Suppressor macrophage treated with lipopolysaccharide for 4 hours (primary cell): ENCODE data around the gene MMS22L.

Experiments
- DNase-seq: peaks from one replicate; pipeline ENCODE4 v3.0.0-alpha.2; 2020

MMS22L gene, protein sequence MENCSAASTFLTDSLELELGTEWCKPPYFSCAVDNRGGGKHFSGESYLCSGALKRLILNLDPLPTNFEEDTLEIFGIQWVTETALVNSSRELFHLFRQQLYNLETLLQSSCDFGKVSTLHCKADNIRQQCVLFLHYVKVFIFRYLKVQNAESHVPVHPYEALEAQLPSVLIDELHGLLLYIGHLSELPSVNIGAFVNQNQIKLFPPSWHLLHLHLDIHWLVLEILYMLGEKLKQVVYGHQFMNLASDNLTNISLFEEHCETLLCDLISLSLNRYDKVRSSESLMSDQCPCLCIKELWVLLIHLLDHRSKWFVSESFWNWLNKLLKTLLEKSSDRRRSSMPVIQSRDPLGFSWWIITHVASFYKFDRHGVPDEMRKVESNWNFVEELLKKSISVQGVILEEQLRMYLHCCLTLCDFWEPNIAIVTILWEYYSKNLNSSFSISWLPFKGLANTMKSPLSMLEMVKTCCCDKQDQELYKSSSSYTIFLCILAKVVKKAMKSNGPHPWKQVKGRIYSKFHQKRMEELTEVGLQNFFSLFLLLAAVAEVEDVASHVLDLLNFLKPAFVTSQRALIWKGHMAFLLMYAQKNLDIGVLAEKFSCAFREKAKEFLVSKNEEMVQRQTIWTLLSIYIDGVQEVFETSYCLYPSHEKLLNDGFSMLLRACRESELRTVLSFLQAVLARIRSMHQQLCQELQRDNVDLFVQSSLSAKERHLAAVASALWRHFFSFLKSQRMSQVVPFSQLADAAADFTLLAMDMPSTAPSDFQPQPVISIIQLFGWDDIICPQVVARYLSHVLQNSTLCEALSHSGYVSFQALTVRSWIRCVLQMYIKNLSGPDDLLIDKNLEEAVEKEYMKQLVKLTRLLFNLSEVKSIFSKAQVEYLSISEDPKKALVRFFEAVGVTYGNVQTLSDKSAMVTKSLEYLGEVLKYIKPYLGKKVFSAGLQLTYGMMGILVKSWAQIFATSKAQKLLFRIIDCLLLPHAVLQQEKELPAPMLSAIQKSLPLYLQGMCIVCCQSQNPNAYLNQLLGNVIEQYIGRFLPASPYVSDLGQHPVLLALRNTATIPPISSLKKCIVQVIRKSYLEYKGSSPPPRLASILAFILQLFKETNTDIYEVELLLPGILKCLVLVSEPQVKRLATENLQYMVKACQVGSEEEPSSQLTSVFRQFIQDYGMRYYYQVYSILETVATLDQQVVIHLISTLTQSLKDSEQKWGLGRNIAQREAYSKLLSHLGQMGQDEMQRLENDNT

DNA sequence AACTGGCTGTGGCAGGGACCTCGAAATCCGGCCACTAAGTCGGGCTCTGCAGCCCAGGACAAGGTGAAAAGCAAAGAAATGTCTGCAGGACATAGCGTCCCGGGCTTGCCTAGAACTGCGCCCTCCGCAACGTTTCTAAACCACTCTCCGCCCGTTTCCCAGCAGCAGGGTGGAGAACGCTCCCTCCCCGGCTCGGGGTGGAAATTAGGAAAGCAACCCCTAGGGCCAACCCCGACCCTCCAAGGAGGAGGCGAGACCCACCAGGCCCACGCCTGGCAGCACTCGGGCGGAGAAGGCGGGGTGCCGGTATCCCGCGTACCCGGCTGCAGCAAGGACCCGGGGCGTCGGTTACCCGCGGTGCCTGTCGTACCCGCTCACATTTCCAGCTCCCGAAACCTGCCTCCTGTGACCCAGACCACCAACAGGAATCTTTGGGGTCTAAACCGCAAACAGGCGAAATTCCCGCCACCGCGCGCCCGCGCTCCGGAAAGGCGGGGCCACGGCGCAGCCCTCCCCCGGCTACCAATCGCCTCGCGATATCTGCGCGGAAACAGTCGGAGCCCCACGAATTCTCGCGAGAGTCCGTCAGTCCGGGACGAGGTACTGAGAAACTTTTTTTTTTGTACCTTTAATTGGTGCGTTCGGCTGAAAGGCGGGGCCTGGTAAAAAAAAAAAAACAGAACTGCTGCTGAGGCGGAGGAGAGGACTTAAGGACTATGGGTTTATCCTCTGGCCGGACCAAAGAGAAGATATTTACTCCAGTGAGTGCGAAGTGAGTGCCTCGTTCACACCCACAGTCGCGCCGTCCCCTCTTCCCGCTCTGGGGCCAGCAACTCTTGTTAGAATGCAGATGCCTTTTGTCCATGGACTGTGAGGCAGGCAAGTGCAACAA, at the start of gene MMS22L:
Gene MMS22L (minus strand): TSS at position 491 of the 892 bp plus-strand sequence. CDS start 739 bp downstream, outside the sequence.
- peak; percentile 98 for DNase-seq

DNA sequence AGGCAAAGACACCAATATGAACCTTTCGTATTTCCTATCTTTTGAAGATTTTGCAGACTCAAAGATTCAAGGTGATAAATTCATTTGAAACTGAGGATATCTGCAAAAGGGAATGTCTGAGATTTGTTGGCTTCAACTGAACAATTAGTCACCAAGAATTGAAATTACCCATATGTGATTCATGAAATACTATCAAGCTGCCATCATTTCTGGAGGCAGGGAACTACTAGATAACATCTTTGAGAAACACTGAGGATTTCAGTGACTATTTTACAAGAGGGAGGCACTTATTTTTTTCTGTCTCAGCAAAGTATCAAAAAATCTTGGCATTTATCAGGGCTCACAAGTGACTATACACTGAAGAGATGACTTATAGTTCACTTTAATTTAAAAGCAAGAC, 39.8 kb upstream of the MMS22L start:
- no peak for DNase-seq

DNA sequence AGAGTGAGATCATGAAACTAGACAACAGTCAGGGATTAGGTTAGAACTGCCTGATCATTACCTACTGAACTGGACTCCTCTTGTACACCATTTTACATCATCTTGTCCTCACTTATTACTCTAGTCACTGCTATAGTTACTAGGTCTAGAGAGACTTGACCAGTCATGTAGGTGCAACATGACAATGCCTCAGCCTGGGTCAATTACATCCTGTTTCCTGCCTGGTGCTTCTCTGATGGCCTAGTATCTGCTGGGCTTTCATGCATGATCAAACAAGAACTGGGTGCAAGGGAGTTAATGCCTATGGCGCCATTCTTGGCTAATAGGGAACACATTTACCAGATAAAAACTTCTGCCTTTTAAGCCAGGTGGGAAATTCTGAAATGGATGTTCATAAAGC, 39.2 kb upstream of the MMS22L start:
- DNase-seq: no peak

DNA sequence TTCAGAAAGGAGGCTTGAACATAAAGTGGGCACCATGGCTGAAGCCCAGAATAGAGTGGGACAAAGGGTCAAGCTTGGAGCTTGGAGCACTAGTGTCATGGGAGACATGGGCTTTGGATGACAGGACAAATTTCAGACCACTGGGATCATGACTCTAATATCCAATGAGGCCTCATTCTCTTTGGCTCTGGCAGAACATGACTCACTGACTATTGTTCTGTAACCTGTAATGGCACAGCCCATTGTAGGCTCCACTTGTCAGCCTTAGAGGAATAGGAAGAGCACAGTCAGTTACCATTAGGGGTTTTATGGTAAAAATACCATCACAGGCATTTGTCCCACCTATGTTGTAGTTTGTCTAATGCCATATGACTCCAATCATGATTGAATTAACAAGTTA, 34.0 kb upstream of the MMS22L start:
- no peak for DNase-seq

DNA sequence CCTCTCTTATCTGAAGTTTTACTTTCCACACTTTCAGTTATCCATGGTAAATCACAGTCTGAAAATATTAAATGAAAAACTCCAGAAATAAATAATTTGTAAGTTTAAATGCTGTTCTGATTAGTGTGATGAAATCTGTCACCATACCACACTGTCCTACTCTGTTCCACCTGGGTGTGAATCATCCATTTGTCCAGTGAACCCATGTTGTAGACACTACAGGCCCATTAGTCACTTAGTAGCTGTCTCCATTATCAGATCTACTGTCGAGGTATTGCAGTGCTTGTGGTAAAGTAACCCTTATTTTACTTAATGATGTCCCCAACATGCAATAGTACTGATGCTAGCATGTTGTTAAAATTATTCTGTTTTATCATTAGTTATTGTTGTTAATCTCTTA, 29.2 kb upstream of the MMS22L start:
- no peak for DNase-seq

DNA sequence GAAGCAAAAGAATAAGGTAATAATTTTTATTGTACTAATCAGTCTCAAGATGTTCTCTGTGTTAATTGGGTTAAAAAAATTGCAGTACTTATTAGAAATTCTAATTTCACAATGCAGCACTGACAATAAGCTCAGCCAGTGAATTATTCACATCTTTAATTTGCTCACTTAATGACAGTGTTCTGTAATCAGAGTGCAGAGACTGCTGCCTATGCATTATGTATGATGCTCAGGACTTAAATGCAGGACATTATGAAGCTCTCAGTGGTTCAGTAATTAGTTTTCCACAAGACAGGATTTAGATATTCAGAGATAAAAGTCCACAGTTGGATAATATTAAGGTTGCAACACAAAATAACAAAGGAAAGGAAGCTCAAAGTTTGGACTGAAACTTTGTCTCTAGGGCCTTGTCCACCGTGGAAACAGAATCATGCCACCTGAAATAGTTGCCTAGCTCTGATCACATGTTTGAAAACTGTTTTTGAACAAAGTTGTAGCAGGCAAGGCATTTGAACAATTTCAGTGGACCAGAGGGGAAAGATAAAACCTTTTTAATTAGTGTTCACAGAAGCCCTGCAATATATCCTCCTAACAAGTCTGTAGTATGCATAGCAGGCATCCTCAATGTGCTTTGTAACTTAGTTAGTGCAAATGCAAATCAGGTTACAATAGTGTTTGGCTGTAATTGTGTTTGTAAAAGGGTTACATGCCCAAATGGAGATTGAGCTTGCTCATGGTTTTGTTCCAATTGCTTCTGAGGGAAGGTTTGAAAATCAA, 23.7 kb upstream of the MMS22L start:
- DNase-seq: no peak

DNA sequence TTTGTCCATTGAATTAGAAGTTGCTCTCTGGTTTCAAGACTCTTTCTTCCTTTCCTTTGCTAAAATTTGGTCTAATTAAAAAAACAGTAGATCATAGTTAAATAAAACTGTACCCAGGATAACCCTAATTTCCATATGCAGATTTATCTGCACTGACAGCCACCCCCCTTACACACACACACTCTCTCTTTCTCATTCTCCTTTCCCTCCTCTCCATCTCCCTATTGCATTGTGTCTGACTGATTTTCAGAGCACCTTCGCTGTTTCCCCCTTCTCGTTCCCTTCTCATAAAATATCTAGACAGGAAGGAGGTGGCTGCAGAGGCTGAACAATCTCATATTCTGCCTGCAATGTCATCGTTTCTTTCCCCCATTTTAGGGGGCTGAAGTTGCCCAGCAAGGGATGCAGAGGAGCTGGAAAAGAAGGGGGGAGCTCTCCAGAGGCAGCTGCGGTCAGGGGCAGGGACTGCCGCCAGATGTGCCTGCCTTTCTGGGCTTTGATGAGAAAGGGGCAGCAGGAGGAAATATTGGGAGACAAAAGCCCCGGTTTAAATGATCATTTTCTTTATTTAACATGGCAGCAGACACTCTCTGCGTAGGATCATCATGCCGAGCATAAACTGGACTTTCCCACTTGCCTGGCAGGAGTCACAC, 22.5 kb upstream of the MMS22L start:
- DNase-seq: no peak

DNA sequence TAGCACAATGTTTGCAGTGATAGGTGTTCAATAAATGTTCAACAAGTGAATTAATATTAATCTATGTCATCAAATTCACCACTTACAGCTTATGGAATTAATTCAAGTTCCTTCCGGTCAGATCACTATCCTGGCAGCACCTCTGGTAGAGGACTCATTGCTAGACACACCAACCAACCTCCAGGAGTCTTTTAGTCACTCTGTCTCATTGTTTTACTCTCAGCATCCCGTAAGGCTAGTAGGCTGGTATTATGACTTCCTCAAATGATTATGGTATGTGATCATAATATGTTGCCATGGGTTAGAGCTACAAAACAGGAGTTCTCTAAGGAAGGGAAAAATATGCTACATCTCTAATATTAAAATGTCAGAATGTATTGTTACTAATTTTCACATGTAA, 21.7 kb upstream of the MMS22L start:
- DNase-seq: no peak

DNA sequence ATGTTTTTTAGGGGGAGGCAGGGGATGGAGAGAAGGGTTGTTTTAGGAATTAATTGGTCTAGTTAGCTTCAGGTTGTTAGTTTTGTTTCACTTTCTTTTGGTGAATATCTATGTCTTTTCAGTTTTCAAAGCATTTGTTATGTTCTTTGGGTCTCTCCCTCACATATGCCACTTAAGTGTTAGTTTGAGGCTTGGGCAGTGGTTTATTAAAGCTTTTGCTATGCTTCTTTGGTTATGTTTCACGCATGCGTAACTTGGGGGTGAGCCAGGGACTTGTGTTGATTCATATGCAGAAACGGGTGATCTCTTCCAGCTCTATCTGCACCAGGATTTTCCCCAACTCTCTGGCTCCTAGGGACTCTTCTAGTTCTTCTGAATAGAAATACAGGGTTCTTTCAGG, 11.4 kb upstream of the MMS22L start:
- DNase-seq: no peak

DNA sequence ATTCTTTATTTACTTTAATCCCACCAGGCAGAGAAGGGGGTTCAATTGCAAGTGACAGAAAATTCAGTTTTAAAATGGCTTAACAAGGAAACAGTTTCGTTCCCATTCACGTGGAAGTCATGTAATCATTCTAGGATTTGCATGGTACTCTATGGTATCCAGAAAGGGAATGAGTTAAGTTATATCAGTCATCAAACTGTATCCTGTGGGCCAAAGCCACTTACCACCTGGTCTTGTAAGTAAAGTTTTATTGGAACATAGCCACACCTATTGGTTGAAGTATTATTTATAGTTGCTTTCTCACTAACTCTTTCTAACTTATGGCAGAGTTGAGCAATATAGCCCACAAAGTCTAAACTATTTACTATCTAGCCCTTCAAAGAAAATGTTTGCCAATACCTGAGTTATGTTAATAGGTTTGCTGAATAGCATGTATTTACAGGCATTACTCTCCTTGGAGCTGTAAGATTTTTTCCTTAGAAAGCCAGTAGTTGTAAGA, 10.2 kb upstream of the MMS22L start:
- no peak for DNase-seq

DNA sequence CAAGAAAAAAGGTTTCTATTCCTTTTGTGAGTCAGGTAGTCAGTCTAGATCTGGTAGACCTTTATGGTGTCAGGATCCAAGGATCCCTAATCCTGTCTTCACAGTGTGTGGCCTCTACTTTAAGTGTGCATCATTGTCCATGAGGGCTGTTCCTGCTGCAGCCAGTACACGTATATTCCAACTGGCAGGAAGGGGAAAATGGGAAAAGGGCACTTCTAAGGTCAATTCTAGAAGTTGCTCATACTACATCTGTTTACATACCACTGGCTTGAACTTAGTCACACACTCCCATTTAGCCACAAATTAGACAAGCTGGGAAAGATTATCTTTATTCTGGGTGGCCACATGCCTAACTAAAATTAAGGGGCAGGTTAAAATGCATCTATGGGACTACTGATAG, 9.7 kb upstream of the MMS22L start:
- no peak for DNase-seq

DNA sequence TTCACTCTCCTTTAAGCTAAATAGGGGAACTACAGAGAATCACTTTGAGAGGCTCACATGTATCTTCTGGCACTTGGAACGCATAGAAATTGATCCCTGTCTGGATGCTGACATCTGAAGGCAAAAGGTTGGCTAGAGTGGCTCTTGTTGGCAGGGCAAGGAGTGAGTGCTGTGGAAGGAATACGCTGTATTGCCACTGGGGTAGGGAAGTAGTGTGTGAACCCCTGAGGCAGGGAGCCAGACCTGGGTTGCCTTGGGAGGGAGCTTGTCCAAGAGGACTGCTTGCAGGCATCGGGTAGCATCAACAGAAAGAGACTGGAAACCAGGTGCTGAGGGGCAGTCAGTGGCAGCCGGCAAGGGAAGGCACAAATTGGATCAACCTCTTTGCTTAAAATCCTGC, 8.9 kb upstream of the MMS22L start:
- DNase-seq: no peak

DNA sequence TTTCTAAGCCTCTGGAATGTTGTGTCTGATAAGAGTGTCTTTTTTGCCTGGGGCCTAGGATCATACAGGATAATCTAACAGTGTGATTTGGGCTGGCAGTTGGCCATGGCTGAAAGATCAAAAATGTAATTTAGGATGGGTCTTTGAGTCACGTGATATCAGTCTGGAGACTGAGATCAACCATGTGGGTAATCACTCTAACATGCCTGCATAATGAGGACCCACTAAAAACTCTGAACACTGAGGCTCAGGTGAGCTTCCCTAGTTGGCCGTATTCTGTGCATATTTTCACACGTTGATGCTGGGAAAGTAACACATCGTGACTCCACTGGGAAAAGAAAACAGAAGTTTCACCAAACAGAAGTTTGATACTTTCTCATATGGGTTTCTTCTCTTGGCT, 6.3 kb upstream of the MMS22L start:
- no peak for DNase-seq

DNA sequence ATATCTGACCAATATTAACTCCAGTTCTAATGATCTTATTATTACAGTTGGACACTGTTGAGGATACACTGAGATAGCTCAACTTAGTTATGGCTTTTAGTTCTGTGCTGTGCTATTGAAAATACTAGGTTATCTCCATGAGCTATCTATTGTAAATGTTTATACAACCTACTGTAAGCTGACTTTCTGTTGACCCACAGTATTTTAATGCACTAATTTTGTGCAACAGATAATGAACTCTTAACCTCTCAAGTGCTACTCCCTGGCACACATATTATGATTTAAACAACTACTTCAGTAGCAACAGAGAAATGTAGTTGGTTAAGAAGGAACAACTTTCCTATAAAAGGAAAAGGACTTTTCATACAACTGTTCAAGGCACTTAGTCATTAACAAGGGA, 5.2 kb upstream of the MMS22L start:
- DNase-seq: no peak

DNA sequence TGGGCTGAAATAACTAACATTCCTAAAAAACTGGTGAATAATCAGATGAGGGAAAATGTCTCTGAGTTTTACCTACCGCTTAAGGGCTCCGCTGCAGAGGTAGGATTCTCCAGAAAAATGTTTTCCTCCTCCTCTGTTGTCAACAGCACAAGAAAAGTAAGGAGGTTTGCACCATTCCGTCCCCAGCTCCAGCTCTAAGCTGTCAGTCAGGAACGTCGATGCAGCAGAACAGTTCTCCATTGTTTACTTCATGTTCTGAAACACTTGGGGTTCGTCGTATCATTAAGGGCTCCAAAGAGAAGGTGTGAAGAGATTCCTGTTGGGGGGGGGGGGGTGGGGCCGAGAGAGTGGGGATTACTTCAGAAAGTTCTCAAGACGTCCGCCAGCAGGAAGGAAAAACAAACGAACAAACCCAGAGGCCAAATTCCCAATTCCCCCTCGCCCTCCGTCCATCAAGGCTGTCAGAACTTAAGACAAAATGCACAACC, 734 bp downstream of the MMS22L start:
- DNase-seq: peak; percentile 2

DNA sequence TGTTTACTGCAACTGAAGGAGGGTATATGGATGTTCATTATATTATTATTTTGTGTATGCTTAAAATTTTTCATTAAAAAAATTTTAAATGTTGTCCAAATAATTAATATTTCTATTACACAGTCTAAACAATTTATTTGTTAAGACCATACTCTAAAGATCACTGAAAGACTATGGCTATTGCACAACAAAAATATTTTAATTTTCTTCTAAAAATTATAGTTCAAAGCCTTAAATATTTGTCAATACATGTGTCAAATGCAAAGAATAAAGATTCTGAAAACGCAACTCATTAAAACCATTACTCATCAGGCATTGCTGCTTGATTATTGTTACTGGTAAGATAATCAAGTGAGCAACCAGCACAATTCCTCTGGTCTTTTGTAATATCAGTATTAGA, 2.2 kb downstream of the MMS22L start:
- no peak for DNase-seq

DNA sequence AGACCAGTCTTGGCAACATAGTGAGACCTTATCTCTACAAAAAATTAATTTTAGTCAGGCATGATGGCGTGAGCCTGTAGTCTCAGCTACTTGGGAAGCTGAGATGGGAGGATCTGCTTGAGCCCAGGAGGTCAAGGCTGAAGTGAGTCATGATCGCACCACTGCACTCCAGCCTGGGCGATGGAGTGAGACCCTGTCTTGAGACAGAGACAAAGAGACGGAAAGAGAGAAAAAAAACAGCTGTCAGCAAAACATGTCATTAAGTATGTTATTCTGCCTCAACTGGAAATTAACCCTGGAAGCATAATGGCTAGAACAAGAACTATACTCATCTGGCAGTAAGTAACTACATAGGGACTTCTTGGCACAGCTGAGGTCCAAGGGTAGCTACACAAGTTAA, 7.2 kb downstream of the MMS22L start:
- no peak for DNase-seq

DNA sequence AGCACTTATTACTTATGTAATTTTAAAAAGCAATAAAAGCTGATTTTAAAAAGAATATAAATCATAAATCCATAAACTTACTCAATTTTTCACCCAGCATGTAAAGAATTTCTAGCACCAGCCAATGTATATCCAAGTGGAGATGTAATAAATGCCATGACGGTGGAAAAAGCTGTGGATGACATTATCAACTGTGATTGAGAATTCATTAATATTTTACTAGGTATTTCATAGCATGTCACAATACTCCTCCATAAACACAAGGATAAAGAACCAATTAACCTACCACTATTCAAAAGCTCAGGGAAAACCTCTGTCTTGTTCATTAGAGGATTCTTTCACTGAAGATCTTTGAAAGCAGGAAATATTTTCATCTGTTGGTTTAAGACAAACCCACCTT, 13.2 kb downstream of the MMS22L start:
- no peak for DNase-seq

DNA sequence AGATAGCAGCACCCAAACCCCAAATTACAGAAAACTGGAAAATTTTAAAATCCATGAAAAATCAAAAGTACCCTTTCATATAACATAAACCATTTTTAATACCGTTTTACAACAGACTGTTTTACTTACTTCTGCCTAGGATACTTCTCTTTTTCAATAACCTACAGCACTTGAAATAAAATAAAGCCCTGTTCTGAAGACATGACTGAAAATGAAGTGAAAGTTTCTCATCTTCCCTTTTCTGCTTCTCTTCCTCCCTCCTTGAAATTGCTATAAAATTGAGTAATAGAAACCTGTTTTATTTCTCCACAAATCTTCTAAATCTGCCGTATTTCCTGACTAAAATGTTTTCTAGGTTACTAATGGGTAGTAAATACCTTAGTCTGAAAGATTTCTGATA, 20.3 kb downstream of the MMS22L start:
- peak; percentile 27 for DNase-seq

DNA sequence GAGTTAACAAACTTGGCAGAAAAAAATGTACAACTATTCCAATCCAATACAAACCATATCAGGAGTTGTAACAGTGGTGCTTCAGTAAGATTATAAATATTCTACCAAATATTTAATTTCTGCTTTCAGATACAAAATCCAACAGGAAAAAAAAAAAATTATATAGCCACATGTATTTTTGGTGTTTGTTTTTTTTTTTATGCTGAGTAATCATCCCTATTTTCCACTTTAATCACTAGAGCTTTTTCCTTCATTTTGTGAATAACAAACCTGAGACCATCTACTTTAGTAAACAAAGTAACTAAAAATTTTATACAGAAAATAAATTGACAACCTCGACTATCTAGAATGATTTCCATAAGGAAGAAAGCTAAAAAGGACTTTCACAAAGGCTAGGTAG, 36.2 kb downstream of the MMS22L start:
- no peak for DNase-seq

DNA sequence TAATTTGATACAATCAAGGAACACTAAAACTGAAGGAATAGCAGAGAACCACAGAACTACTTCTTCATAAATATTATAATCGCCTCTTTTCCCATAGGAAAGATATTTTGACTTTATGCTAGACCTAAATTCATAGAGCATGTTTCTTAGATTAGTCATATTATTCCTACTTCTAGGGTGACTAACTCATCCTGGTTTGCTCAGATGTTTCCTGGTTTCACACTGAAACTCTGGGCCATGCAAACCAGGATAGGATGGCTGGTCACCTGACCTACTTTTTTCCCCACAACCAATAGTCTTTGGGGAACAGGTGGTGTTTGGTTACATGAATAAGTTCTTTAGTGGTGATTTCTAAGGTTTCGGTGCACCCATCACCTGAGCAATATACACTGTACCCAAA, 42.8 kb downstream of the MMS22L start:
- no peak for DNase-seq
